GM19035 (cell line): ENCODE data around the gene C1orf87.
"Not testable (repeated sequence)": the region's sequence is repeated elsewhere in the genome, so short reads cannot be mapped to it uniquely, and the experiment has no call there.

Experiments
- ATAC-seq: cut with Tn5 transposase; IDR thresholded peaks from one replicate; pipeline ENCODE4 v1.9.1; 2021; ENCODE audit not compliant: unreplicated experiment

The C1orf87 gene

GRCh38 chr1:59997479-59998115, 76.0 kb downstream of the C1orf87 start:
- ATAC-seq, result no peak

GRCh38 chr1:59994302-59995198, 79.0 kb downstream of the C1orf87 start:
- no peak for ATAC-seq

- ATAC-seq, result no peak
Observed at GRCh38 chr1:59992040-59992820, 81.3 kb downstream of the C1orf87 start.

- no peak for ATAC-seq
Observed at GRCh38 chr1:59990470-59990869, 83.1 kb downstream of the C1orf87 start.

- ATAC-seq, result no peak
Observed at GRCh38 chr1:59986516-59987310, 86.9 kb downstream of the C1orf87 start.

- ATAC-seq, result no peak
Observed at GRCh38 chr1:59985911-59986515, 87.6 kb downstream of the C1orf87 start.

GRCh38 chr1:59979666-59980065, 93.9 kb downstream of the C1orf87 start:
- no peak for ATAC-seq

GRCh38 chr1:59978511-59978910, 95.1 kb downstream of the C1orf87 start:
- ATAC-seq, result no peak

GRCh38 chr1:59978026-59978425, 95.5 kb downstream of the C1orf87 start:
- ATAC-seq, result no peak

- peak; percentile 16 for ATAC-seq
Observed at GRCh38 chr1:59977075-59977410, 96.5 kb downstream of the C1orf87 start.

GRCh38 chr1:59976194-59977074, 97.1 kb downstream of the C1orf87 start:
- peak; percentile 59 for ATAC-seq

- ATAC-seq, result no peak
Observed at GRCh38 chr1:59973719-59974118, 99.9 kb downstream of the C1orf87 start.

- no peak for ATAC-seq
Observed at GRCh38 chr1:59972216-59972927, 101.2 kb downstream of the C1orf87 start.

GRCh38 chr1:59971464-59971911, 102.1 kb downstream of the C1orf87 start:
- no peak for ATAC-seq

- not testable (repeated sequence) for ATAC-seq
Observed at GRCh38 chr1:59969542-59970175, 103.9 kb downstream of the C1orf87 start.

GRCh38 chr1:59968746-59969145, 104.8 kb downstream of the C1orf87 start:
- ATAC-seq, result not testable (repeated sequence)

GRCh38 chr1:59967780-59968179, 105.8 kb downstream of the C1orf87 start:
- ATAC-seq, result no peak

GRCh38 chr1:59967141-59967697, 106.4 kb downstream of the C1orf87 start:
- no peak for ATAC-seq
